PC-3 (cell line): Measurements from ENCODE around the gene TXN.

Experiments
- CTCF ChIP-seq: fragments of 300-600 bp; sonication (generic); conservative IDR thresholded peaks from 2 replicates; pipeline ENCODE4 v1.5.1; 2017; ENCODE audit warnings: antibody characterized with exemption, low read depth, mild to moderate bottlenecking, low read length
- EZH2 ChIP-seq: fragments of 300-600 bp; sonication (generic); IDR thresholded peaks from one replicate; pipeline ENCODE4 v1.6.1; 2017; ENCODE audit warnings: antibody characterized with exemption, mild to moderate bottlenecking, low read length; ENCODE audit not compliant: unreplicated experiment

- no peak for TF ChIP-seq CTCF
- no peak for TF ChIP-seq EZH2
These were observed 26.4 kb upstream of the TXN start for GRCh38 chr9:110282739-110283081.
